ENCODE measurements around the gene CAPN10.
"Not testable (repeated sequence)": the region's sequence is repeated elsewhere in the genome, so short reads cannot be mapped to it uniquely, and the experiment has no call there.

The CAPN10 gene

GRCh38 chr2:240586198-240586918 is at the start of gene CAPN10:
CAPN10 (plus strand) TSS chr2:240586734; CDS start chr2:240586912, 178 bp downstream.
- peak; percentile 89 for DNase-seq

- DNase-seq: no peak
Measured at GRCh38 chr2:240538031-240538780, 48.3 kb upstream of the CAPN10 start.

GRCh38 chr2:240539101-240539500 is 47.4 kb upstream of the CAPN10 start:
- DNase-seq: not testable (repeated sequence)

- no peak for DNase-seq
Measured at GRCh38 chr2:240539906-240540305, 46.6 kb upstream of the CAPN10 start.

- no peak for DNase-seq
Measured at GRCh38 chr2:240551288-240551687, 35.2 kb upstream of the CAPN10 start.

GRCh38 chr2:240551811-240552210 is 34.7 kb upstream of the CAPN10 start:
- DNase-seq: no peak

- DNase-seq: no peak
Measured at GRCh38 chr2:240553956-240554480, 32.5 kb upstream of the CAPN10 start.

- no peak for DNase-seq
Measured at GRCh38 chr2:240554767-240555493, 31.6 kb upstream of the CAPN10 start.

GRCh38 chr2:240555541-240556250 is 30.8 kb upstream of the CAPN10 start:
- DNase-seq: no peak

GRCh38 chr2:240556553-240557100 is 29.9 kb upstream of the CAPN10 start:
- no peak for DNase-seq

GRCh38 chr2:240557101-240557751 is 29.3 kb upstream of the CAPN10 start:
- no peak for DNase-seq

- no peak for DNase-seq
Measured at GRCh38 chr2:240557808-240558207, 28.7 kb upstream of the CAPN10 start, which contains the start of gene ANKMY1. ANKMY1 (minus strand) TSS chr2:240557988; CDS start chr2:240557335, 653 bp downstream.

GRCh38 chr2:240558236-240558761 is 28.2 kb upstream of the CAPN10 start:
- DNase-seq: no peak

- DNase-seq: no peak
Measured at GRCh38 chr2:240559286-240559685, 27.2 kb upstream of the CAPN10 start.

GRCh38 chr2:240560084-240560479 is 26.5 kb upstream of the CAPN10 start, which contains the start of gene DUSP28:
DUSP28 (plus strand) TSS chr2:240560357; CDS start chr2:240560685, 328 bp downstream.
- peak; percentile 86 for DNase-seq

- DNase-seq: peak; percentile 95
Measured at GRCh38 chr2:240560480-240561324, 25.8 kb upstream of the CAPN10 start.

GRCh38 chr2:240561325-240561971 is 25.1 kb upstream of the CAPN10 start:
- no peak for DNase-seq

- not testable (repeated sequence) for DNase-seq
Measured at GRCh38 chr2:240563231-240563630, 23.3 kb upstream of the CAPN10 start.

- no peak for DNase-seq
Measured at GRCh38 chr2:240563951-240564560, 22.5 kb upstream of the CAPN10 start.
